T-helper 2 cell (primary cell): ENCODE measurements around the gene WDR1.

Source experiments
- DNase-seq, 5 experiments: peaks; one replicate each; pipeline versions ENCODE4 v3.0.0 to v3.0.0-alpha.2; 2012 to 2022
- total RNA-seq, 2 donors: gene quantifications; one replicate each; lab custom pipeline; 2026; lab: John Stamatoyannopoulos, UW

WDR1 gene
- total RNA-seq = 329 to 336 reads per million in 2 donors

- DNase-seq = peak; percentile 81 to 95 (median 86)
Observed at GRCh38 chr4:10116569-10117358, at the start of gene WDR1. Gene WDR1, minus strand, starts transcription at chr4:10116799. Its CDS starts 133 bp downstream, at chr4:10116666.

- no peak for DNase-seq
Observed at GRCh38 chr4:10164877-10165283, 48.3 kb upstream of the WDR1 start.

- DNase-seq = no peak
Observed at GRCh38 chr4:10163296-10163695, 46.7 kb upstream of the WDR1 start.

GRCh38 chr4:10162341-10163000 lies 45.9 kb upstream of the WDR1 start:
- no peak for DNase-seq

GRCh38 chr4:10161840-10162239 lies 45.2 kb upstream of the WDR1 start:
- DNase-seq = peak in 1 of 5 experiments; percentile 91

GRCh38 chr4:10161146-10161545 lies 44.5 kb upstream of the WDR1 start:
- DNase-seq = no peak

GRCh38 chr4:10160281-10160856 lies 43.8 kb upstream of the WDR1 start:
- peak in 1 of 5 experiments; percentile 63 for DNase-seq

GRCh38 chr4:10159671-10160070 lies 43.1 kb upstream of the WDR1 start:
- DNase-seq = no peak

GRCh38 chr4:10158333-10158942 lies 41.8 kb upstream of the WDR1 start:
- no peak for DNase-seq

GRCh38 chr4:10157478-10158332 lies 41.1 kb upstream of the WDR1 start:
- peak in 1 of 5 experiments; percentile 68 for DNase-seq

GRCh38 chr4:10154241-10154640 lies 37.6 kb upstream of the WDR1 start:
- no peak for DNase-seq

GRCh38 chr4:10153161-10153560 lies 36.6 kb upstream of the WDR1 start:
- no peak for DNase-seq

GRCh38 chr4:10151182-10151581 lies 34.6 kb upstream of the WDR1 start:
- no peak for DNase-seq

- no peak for DNase-seq
Observed at GRCh38 chr4:10144966-10145365, 28.4 kb upstream of the WDR1 start.

- no peak for DNase-seq
Observed at GRCh38 chr4:10144479-10144878, 27.9 kb upstream of the WDR1 start.

- DNase-seq = no peak
Observed at GRCh38 chr4:10143171-10143570, 26.6 kb upstream of the WDR1 start.

- no peak for DNase-seq
Observed at GRCh38 chr4:10140866-10141759, 24.5 kb upstream of the WDR1 start.

- no peak for DNase-seq
Observed at GRCh38 chr4:10139518-10139917, 22.9 kb upstream of the WDR1 start.

GRCh38 chr4:10135260-10135659 lies 18.7 kb upstream of the WDR1 start:
- no peak for DNase-seq

GRCh38 chr4:10134141-10134540 lies 17.5 kb upstream of the WDR1 start:
- no peak for DNase-seq

GRCh38 chr4:10131202-10131601 lies 14.6 kb upstream of the WDR1 start:
- DNase-seq = no peak
